ENCODE results near the gene MRPS12.
"Not testable (repeated sequence)": the region's sequence is repeated elsewhere in the genome, so short reads cannot be mapped to it uniquely, and the experiment has no call there.

Gene MRPS12

DNA sequence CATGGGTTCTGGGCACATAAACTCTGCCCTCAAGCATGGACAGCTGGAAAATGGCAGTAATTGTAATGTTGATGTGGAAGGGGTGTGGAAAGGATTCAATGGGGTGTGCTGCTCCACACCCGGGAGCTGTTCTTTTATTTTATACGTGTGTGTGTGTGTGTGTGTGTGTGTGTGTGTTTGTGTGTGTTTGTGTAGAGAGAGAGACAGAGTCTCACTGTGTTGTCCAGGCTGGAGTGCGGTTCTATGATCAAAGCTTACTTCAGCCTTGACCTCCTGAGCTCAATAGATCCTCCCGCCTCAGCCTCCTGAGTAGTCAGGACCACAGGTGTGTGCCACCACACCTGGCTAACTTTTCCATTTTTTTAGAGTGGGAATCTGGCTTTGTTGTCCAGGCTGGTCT, 2.8 kb downstream of the MRPS12 start:
- H3K9me3 ChIP-seq (replicated peaks; ENCODE audit: insufficient read depth, low read length), result no peaks in the 10 kb centered on the region
- no peak overlapping the region for H3K4me3 ChIP-seq (ENCODE audit: low read length)
- H3K36me3 ChIP-seq (replicated peaks; ENCODE audit: insufficient read depth, low read length), result no peaks in the 10 kb centered on the region; the same call in 1 of the 2 replicates
- no peaks in the 10 kb centered on the region for H4K20me1 ChIP-seq (ENCODE audit: insufficient read depth, low read length)
- H3F3A ChIP-seq (ENCODE audit: insufficient read depth, low read length), result no peaks in the 10 kb centered on the region
- TF ChIP-seq EZH2 (optimal IDR thresholded peaks at IDR 0.05; ENCODE audit: low read depth, low read length), result no peak
- TF ChIP-seq EZH2phosphoT487 (IDR thresholded peaks at IDR 0.05; ENCODE audit: low read length), result no peak
- TF ChIP-seq, protein P1, sequence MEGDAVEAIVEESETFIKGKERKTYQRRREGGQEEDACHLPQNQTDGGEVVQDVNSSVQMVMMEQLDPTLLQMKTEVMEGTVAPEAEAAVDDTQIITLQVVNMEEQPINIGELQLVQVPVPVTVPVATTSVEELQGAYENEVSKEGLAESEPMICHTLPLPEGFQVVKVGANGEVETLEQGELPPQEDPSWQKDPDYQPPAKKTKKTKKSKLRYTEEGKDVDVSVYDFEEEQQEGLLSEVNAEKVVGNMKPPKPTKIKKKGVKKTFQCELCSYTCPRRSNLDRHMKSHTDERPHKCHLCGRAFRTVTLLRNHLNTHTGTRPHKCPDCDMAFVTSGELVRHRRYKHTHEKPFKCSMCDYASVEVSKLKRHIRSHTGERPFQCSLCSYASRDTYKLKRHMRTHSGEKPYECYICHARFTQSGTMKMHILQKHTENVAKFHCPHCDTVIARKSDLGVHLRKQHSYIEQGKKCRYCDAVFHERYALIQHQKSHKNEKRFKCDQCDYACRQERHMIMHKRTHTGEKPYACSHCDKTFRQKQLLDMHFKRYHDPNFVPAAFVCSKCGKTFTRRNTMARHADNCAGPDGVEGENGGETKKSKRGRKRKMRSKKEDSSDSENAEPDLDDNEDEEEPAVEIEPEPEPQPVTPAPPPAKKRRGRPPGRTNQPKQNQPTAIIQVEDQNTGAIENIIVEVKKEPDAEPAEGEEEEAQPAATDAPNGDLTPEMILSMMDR (IDR thresholded peaks at IDR 0.05; ENCODE audit: low read length), result no peak
- peaks cover 32% of the 10 kb centered on the region for H3K79me2 ChIP-seq (ENCODE audit: low read length)
- no peak for DNase-seq
- no peak overlapping the region for H3K9ac ChIP-seq (ENCODE audit: low read length)
- no peak overlapping the region for H2AFZ ChIP-seq (ENCODE audit: low read length)
- no peak overlapping the region for H3K27ac ChIP-seq (ENCODE audit: low read length)
- no peak overlapping the region for H3K4me2 ChIP-seq (ENCODE audit: low read depth, low read length)
- H3K4me1 ChIP-seq (ENCODE audit: low read length), result peaks cover 8% of the 10 kb centered on the region; the same call in 1 of the 2 replicates
- H3K9me2 ChIP-seq (replicated peaks; ENCODE audit: insufficient read depth, low read length), result no peaks in the 10 kb centered on the region
- H3K27me3 ChIP-seq (replicated peaks; ENCODE audit: insufficient read depth, low read length), result no peaks in the 10 kb centered on the region

DNA sequence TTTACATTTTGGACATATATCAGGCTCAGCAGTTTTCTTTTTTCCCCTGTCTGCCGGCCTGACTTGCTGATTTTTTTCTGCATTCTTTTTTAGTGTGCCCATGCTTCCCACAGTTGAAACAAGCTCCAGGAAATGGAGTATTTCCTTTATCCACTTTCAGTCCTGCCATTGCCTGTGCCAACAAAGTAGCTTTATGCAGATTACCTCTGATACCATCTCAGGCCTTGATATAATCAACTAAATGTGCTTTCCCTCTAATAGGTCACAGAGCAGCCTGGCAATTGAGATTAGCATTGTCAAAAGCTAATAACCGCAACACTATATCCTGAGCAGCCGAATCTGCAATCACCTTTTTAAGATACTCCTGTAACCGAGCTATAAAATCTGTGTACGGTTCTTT, 9.2 kb downstream of the MRPS12 start:
- H3K27me3 ChIP-seq (replicated peaks; ENCODE audit: insufficient read depth, low read length), result no peaks in the 10 kb centered on the region; the same call in 1 of the 2 replicates
- no peaks in the 10 kb centered on the region for H3F3A ChIP-seq (ENCODE audit: insufficient read depth, low read length)
- H3K9me2 ChIP-seq (replicated peaks; ENCODE audit: insufficient read depth, low read length), result no peaks in the 10 kb centered on the region
- H3K4me2 ChIP-seq (ENCODE audit: low read depth, low read length), result no peak overlapping the region
- H3K36me3 ChIP-seq (replicated peaks; ENCODE audit: insufficient read depth, low read length), result no peaks in the 10 kb centered on the region
- H3K27ac ChIP-seq (ENCODE audit: low read length), result no peak overlapping the region
- no peaks in the 10 kb centered on the region for H3K9me3 ChIP-seq (replicated peaks; ENCODE audit: insufficient read depth, low read length)
- H4K20me1 ChIP-seq (ENCODE audit: insufficient read depth, low read length), result no peaks in the 10 kb centered on the region
- H3K4me3 ChIP-seq (ENCODE audit: low read length), result no peak overlapping the region
- no peak overlapping the region for H3K9ac ChIP-seq (ENCODE audit: low read length)
- H2AFZ ChIP-seq (ENCODE audit: low read length), result no peak overlapping the region
- H3K79me2 ChIP-seq (ENCODE audit: low read length), result no peaks in the 10 kb centered on the region
- no peak for TF ChIP-seq EZH2 (optimal IDR thresholded peaks at IDR 0.05; ENCODE audit: low read depth, low read length)
- no peak for TF ChIP-seq EZH2phosphoT487 (IDR thresholded peaks at IDR 0.05; ENCODE audit: low read length)
- TF ChIP-seq, protein P1 (IDR thresholded peaks at IDR 0.05; ENCODE audit: low read length), result no peak
- no peaks in the 10 kb centered on the region for H3K4me1 ChIP-seq (ENCODE audit: low read length)
- no peak for DNase-seq

DNA sequence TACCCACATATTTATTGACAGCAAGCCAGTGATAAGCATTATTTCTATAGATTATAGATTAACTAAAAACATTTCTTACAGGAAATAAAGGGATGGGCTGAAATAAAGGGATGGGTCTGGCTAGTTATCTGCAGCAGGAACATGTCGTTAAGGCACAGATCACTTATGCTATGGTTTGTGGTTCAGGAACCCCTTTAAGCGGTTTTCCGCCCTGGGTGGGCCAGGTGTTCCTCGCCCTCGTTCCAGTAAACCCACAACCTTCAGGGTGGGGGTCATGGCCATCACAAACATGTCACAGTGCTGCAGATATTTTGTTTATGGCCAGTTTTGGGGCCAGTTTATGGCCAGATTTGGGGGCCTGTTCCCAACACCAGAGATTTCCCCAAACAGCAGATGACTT, 10.7 kb downstream of the MRPS12 start:
- H3K4me1 ChIP-seq (ENCODE audit: low read length); H3K36me3 ChIP-seq (replicated peaks; ENCODE audit: insufficient read depth, low read length); H3K9me2 ChIP-seq (replicated peaks; ENCODE audit: insufficient read depth, low read length); H3K4me2 ChIP-seq (ENCODE audit: low read depth, low read length); H2AFZ ChIP-seq (ENCODE audit: low read length); H4K20me1 ChIP-seq (ENCODE audit: insufficient read depth, low read length); H3K4me3 ChIP-seq (ENCODE audit: low read length); H3F3A ChIP-seq (ENCODE audit: insufficient read depth, low read length); H3K9me3 ChIP-seq (replicated peaks; ENCODE audit: insufficient read depth, low read length); H3K27me3 ChIP-seq (replicated peaks; ENCODE audit: insufficient read depth, low read length); H3K79me2 ChIP-seq (ENCODE audit: low read length); H3K27ac ChIP-seq (ENCODE audit: low read length); H3K9ac ChIP-seq (ENCODE audit: low read length); DNase-seq: not testable (repeated sequence)

DNA sequence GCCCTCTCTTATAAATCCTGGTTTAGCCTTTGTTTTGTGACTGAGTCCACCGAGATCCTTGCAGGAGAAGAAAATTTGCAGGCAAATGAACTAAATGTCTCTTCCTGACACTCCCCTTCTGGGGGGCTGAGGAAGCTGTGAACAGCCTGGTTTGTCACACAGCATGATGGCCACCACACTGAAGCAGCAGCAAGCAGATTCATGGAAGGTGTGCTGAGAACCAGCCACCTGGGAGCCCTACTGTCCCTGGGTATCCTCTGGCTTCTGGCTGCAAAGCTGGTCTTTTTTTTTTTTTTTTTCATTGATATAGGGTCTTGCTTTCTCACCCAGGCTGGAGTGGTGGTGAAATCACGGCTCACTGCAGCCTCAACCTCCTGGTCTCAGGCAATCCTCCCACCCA, 11.2 kb downstream of the MRPS12 start:
- Histone ChIP-seq H3K79me2 (ENCODE audit: low read length) (no peaks in the 10 kb centered on the region), H3K36me3 (replicated peaks; ENCODE audit: insufficient read depth, low read length) (no peaks in the 10 kb centered on the region), H3K27me3 (replicated peaks; ENCODE audit: insufficient read depth, low read length) (peaks cover 10% of the 10 kb centered on the region), H3K4me2 (ENCODE audit: low read depth, low read length) (no peak overlapping the region), H3K9me2 (replicated peaks; ENCODE audit: insufficient read depth, low read length) (no peaks in the 10 kb centered on the region), H3K27ac (ENCODE audit: low read length) (no peak overlapping the region), H3K9me3 (replicated peaks; ENCODE audit: insufficient read depth, low read length) (no peaks in the 10 kb centered on the region), H2AFZ (ENCODE audit: low read length) (no peak overlapping the region), H3K4me3 (ENCODE audit: low read length) (no peak overlapping the region), H3K9ac (ENCODE audit: low read length) (no peak overlapping the region), H3K4me1 (ENCODE audit: low read length) (no peaks in the 10 kb centered on the region), H3F3A (ENCODE audit: insufficient read depth, low read length) (no peaks in the 10 kb centered on the region), H4K20me1 (ENCODE audit: insufficient read depth, low read length) (no peaks in the 10 kb centered on the region)
- no peak for DNase-seq
- TF ChIP-seq EZH2 (optimal IDR thresholded peaks at IDR 0.05; ENCODE audit: low read depth, low read length) (no peak), EZH2phosphoT487 (IDR thresholded peaks at IDR 0.05; ENCODE audit: low read length) (no peak)
- TF ChIP-seq, protein P1 (IDR thresholded peaks at IDR 0.05; ENCODE audit: low read length), result no peak

Measured in MM.1S (cell line).